Effector memory CD4-positive, alpha-beta T cell (primary cell): ENCODE data around the gene STT3A.

Source experiments
- DNase-seq, 3 donors: peaks; one replicate each; pipeline ENCODE4 v3.0.0-alpha.2; 2020
- H3K27ac ChIP-seq: 2 replicates; pipeline ENCODE4 v1.7.0; 2013; ENCODE audit warnings: mild to moderate bottlenecking, low read length, moderate library complexity; ENCODE audit not compliant: insufficient read depth, poor library complexity, severe bottlenecking
- H3K27me3 ChIP-seq: replicated peaks from 2 replicates; pipeline ENCODE4 v1.7.0; 2013; ENCODE audit warnings: mild to moderate bottlenecking, low read length; ENCODE audit not compliant: insufficient read depth, control insufficient read depth, poor library complexity, severe bottlenecking
- H3K36me3 ChIP-seq: 2 replicates; pipeline ENCODE4 v1.7.0; 2013; ENCODE audit warnings: mild to moderate bottlenecking, low read length, moderate library complexity; ENCODE audit not compliant: control insufficient read depth, insufficient read depth
- H3K4me1 ChIP-seq: 2 replicates; pipeline ENCODE4 v1.7.0; 2013; ENCODE audit warnings: low read length, mild to moderate bottlenecking; ENCODE audit not compliant: control insufficient read depth, insufficient read depth, poor library complexity, severe bottlenecking
- H3K4me3 ChIP-seq: 2 replicates; pipeline ENCODE4 v1.7.0; 2013; ENCODE audit warnings: low read length, low read depth, mild to moderate bottlenecking; ENCODE audit not compliant: insufficient read depth, poor library complexity, severe bottlenecking
- H3K9me3 ChIP-seq: 2 replicates; pipeline ENCODE4 v1.7.0; 2013; ENCODE audit warnings: mild to moderate bottlenecking, low read length, moderate library complexity; ENCODE audit not compliant: control insufficient read depth

Gene STT3A

DNA sequence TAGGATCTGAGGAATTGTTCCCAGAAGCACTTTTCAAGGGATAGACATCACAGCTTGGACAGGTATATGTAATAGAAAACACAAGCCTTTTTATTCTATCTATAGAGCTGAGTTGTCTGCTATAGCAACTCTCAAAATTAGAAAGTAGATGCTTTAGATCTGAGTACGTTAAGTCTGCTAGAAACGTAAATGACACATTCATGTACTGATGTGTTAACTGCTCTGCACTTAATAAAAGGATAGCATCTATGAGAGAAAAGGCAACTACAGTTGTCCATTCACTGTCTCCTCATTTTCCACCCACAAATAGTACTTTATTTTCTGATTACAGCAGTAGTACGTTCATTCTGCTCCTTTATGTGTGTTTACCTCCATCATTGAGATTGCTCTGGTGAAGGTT lies 6.0 kb upstream of the STT3A start:
- H3K27ac ChIP-seq = no peak overlapping the region
- peaks cover 21% of the 10 kb centered on the region for H3K36me3 ChIP-seq
- no peak overlapping the region for H3K4me3 ChIP-seq
- no peaks in the 10 kb centered on the region for H3K9me3 ChIP-seq
- no peak for DNase-seq
- H3K4me1 ChIP-seq = no peaks in the 10 kb centered on the region
- no peaks in the 10 kb centered on the region for H3K27me3 ChIP-seq

DNA sequence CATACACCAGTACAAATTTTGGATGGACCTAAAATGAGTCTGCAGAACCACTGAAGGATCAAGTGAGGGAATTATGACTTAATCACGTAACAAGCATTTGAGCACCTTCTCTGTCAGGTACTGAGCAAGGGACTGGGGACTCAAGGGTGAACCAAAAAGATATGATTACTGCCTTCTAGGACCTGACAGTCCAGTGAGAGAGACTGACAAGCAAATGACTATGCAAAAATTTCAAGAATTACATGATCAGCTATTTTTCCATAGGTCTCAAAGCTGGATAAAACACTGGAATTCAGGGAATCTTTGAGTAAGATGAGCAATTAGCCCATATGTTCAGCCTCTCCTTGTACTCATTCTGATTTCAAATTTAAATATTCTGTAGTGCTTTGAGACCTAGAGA lies 5.2 kb upstream of the STT3A start:
- Histone ChIP-seq H3K4me3 (no peak overlapping the region), H3K27ac (no peak overlapping the region), H3K27me3 (no peaks in the 10 kb centered on the region), H3K4me1 (no peaks in the 10 kb centered on the region), H3K36me3 (peaks cover 18% of the 10 kb centered on the region), H3K9me3 (no peaks in the 10 kb centered on the region)
- no peak for DNase-seq

DNA sequence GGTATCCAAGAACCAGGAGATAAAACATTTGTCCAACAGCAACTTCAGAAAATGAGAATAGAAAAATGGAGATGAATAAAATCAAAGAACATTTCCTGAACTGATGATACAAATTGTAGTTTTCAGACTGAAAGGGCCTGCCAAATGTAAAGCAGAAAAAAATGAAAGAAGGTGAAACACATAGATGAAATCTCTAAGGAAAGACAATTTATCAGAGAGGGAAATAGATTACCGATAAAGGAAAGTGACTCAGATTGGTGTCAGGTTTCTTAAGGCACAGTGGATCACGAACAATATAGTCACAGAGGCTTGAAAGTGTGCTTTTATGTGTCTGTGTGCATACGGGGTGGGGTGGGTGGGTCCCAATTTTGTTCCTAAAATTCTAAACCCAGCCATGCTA lies 4.1 kb upstream of the STT3A start:
- no peak overlapping the region for H3K4me3 ChIP-seq
- peaks cover 3% of the 10 kb centered on the region for H3K4me1 ChIP-seq
- H3K27ac ChIP-seq = no peak overlapping the region
- peaks cover 8% of the 10 kb centered on the region for H3K36me3 ChIP-seq
- no peaks in the 10 kb centered on the region for H3K27me3 ChIP-seq
- no peak for DNase-seq
- H3K9me3 ChIP-seq = no peaks in the 10 kb centered on the region

DNA sequence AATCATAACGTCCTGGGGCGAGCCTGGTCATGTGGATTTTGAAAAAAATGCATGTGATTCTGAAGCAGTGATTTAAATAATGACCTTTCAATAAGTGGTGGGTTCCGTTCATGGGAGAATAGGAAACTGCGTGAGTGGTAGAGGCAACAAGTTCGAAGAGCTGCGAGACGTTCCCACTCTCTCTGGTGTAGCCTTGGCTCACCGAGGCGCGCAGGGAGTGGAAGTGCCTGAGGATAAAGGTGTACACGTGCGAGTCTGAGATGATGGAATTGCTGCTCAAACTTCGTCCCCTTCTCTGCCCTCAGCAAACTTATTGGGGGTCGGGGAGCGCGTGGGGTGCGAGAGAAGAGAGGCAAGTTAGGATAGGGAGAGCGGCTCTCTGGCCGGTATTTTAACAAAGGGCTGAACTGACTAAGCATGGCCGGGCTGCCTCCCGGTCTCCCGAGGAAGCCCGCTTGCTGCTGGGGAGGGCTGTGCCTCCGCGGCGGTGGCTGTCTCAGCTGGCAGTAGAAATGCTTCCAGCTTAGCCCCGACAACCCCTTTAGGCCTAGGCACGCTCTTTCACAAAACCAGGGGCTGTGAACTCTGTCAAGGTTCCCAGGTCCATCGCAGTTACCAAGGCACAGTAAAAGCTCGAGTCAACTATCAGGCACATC lies 875 bp upstream of the STT3A start:
- Histone ChIP-seq H3K4me1 (peaks cover 5% of the 10 kb centered on the region), H3K4me3 (peak overlapping the region; percentile 60)
- DNase-seq = peak in 2 of 3 donors; percentile 4 to 9

DNA sequence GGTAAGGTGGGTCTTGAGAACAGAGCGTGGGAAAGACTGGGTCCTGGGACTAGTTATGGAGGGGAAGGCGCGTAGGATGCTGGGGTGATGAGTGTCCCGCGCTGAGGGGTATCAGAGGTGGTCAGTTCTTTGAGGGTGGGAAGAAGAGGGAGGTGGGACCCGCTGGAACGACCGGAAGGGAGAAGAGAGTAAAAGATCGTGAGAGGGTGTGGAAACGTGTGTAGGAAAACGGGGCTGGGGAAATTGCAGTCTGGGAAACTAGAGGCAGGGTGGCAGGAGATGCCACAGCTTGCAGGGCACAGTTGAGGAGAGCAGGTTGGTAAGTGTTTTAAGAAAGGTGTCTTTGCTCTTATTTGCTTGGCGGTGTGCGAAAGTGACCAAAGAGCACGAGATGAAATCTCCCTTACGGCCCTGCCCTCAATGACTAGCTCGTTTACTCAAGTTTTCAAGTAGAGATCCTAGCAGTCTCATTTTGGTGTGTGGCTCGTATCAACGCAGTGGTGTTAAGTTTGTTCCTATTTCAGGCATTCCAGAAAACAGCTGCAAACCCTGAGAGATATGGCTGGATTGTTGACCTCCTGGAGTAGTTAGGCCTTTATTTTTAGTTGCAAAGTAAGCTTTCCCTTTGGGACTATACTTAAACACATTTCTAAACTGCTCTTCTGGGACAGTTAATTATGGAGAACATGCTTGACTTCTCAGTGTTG lies 615 bp downstream of the STT3A start:
- peaks cover 5% of the 10 kb centered on the region for H3K4me1 ChIP-seq
- H3K9me3 ChIP-seq = no peaks in the 10 kb centered on the region
- peak overlapping the region; percentile 83 for H3K4me3 ChIP-seq
- peaks cover 14% of the 10 kb centered on the region for H3K36me3 ChIP-seq
- peak overlapping the region; percentile 79 for H3K27ac ChIP-seq
- DNase-seq = no peak
- H3K27me3 ChIP-seq = no peaks in the 10 kb centered on the region

More for the DNA sequence above, 875 bp upstream of the STT3A start:
- no peaks in the 10 kb centered on the region for H3K9me3 ChIP-seq
- H3K27me3 ChIP-seq = no peaks in the 10 kb centered on the region
- H3K27ac ChIP-seq = peak overlapping the region; percentile 95
- H3K36me3 ChIP-seq = peaks cover 3% of the 10 kb centered on the region

DNA sequence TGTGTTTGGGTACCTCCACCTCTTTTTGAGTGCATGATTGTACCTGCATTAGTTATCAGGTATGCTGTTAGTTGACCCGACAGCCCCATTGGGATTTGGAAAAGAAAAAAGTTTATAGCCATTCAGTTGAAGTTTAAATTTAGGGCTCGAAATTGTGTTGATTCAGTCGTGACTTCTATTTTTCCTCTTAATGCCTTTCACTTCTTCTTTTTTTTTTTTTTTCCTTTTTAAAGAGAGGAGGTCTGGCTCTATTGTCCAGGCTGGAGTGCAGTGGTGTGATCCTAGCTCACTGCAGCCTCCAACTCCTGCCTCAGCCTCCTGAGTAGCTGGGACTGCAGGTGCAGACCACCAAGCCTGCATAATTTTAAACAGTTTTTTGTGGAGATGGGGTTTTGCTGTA lies 2.3 kb downstream of the STT3A start:
- Histone ChIP-seq H3K27ac (no peak overlapping the region), H3K36me3 (peaks cover 15% of the 10 kb centered on the region), H3K9me3 (no peaks in the 10 kb centered on the region), H3K4me3 (no peak overlapping the region), H3K27me3 (no peaks in the 10 kb centered on the region), H3K4me1 (peaks cover 5% of the 10 kb centered on the region)
- DNase-seq = no peak

GRCh38 chr11:125600663-125601062 lies 8.0 kb downstream of the STT3A start:
- no peak for DNase-seq
- Histone ChIP-seq H3K27me3 (no peaks in the 10 kb centered on the region), H3K36me3 (peaks cover 64% of the 10 kb centered on the region), H3K4me3 (no peak overlapping the region), H3K9me3 (no peaks in the 10 kb centered on the region), H3K27ac (no peak overlapping the region), H3K4me1 (no peaks in the 10 kb centered on the region)

DNA sequence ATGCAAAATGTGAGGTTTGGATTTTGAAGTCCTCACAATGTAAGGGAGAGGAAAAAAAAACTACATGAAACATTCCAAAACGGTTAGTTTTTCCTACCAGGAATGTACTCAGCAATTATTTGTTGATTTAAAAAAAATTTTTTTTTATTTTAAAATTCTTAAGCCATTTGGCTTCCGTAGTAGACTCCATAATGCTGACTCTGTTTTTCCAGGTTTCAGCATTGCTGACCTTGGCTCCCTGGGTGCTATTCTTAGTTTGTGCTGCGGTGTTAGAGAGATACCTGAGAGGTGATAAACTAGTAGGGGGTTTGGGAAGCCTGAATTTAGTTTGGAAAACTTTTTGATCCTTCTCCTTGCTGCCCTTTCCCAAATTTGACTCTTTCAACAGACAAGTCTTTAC lies 10.6 kb downstream of the STT3A start:
- H3K36me3 ChIP-seq = peaks cover 76% of the 10 kb centered on the region
- no peaks in the 10 kb centered on the region for H3K9me3 ChIP-seq
- DNase-seq = no peak
- H3K27ac ChIP-seq = no peak overlapping the region
- H3K4me3 ChIP-seq = no peak overlapping the region
- no peaks in the 10 kb centered on the region for H3K4me1 ChIP-seq
- no peaks in the 10 kb centered on the region for H3K27me3 ChIP-seq

DNA sequence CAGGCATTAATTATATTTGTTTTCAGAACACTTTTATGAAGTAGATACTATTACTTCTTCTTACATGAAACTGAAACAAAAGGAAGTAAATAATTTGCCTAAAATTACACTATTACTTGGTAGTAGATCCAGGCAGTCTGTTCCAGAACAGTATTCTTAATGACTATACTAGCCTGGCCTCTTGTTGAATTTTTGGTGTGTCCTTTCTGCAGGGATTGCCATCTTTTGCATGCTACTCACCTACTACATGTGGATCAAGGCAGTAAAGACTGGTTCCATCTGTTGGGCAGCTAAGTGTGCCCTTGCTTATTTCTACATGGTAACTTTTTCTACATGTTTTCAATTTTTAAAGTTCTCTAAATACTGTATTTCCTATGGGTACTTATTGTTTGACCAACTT lies 12.8 kb downstream of the STT3A start:
- no peaks in the 10 kb centered on the region for H3K27me3 ChIP-seq
- peaks cover 95% of the 10 kb centered on the region for H3K36me3 ChIP-seq

DNA sequence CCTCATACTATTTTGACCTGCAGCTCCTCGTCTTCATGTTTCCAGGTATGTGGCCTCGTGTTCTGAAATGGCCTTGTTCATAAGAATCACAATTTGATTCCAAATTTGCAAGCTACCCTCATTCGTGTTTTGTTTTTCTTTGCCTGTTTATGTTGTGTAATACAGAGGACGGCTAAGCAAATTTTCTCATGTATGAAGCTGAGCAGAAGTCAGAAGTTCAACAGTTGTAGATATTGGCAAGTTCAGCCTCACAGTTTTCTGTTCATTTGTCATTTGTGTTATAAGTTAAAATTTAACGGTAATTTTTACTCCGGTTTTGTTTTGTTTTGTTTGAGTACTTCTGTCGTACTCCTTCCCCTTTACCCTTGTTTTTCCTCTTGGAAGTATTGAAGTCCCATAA lies 16.9 kb downstream of the STT3A start:
- Histone ChIP-seq H3K9me3 (no peaks in the 10 kb centered on the region), H3K4me1 (no peaks in the 10 kb centered on the region), H3K36me3 (peaks cover 95% of the 10 kb centered on the region), H3K27me3 (no peaks in the 10 kb centered on the region), H3K4me3 (no peak overlapping the region), H3K27ac (no peak overlapping the region)
- no peak for DNase-seq

More for the DNA sequence above, 12.8 kb downstream of the STT3A start:
- Histone ChIP-seq H3K27ac (no peak overlapping the region), H3K9me3 (no peaks in the 10 kb centered on the region), H3K4me1 (no peaks in the 10 kb centered on the region), H3K4me3 (no peak overlapping the region)
- no peak for DNase-seq
